GM21515 (cell line): ENCODE data around the gene GARS1.

ENCODE experiments used
- ATAC-seq: cut with Tn5 transposase; IDR thresholded peaks from one replicate; pipeline ENCODE4 v1.9.1; 2021; ENCODE audit not compliant: unreplicated experiment

Gene GARS1

GRCh38 chr7:30678805-30679204 is 84.1 kb downstream of the GARS1 start:
- ATAC-seq: no peak

- no peak for ATAC-seq
Observed at GRCh38 chr7:30679664-30680063, 85.0 kb downstream of the GARS1 start.

- no peak for ATAC-seq
Observed at GRCh38 chr7:30681331-30681797, 86.7 kb downstream of the GARS1 start.

- no peak for ATAC-seq
Observed at GRCh38 chr7:30681815-30682211, 87.1 kb downstream of the GARS1 start.

- no peak for ATAC-seq
Observed at GRCh38 chr7:30682212-30683083, 87.8 kb downstream of the GARS1 start, which contains the start of gene CRHR2. CRHR2 (minus strand) TSS chr7:30682456; CDS start chr7:30682280, 176 bp downstream.

- ATAC-seq: no peak
Observed at GRCh38 chr7:30683306-30683705, 88.6 kb downstream of the GARS1 start.
